ENCODE data around the gene PPARG.

- TF ChIP-seq CTCF (IDR thresholded peaks at IDR 0.05 in 2 of 3, conservative IDR thresholded peaks at IDR 0.05 in 1 of 3; ENCODE audit: borderline replicate concordance in 1 of 3, insufficient read depth in 1 of 3, low read depth in 2 of 3, low read length in 2 of 3): no peak
- no peak for TF ChIP-seq POLR2AphosphoS5 (IDR thresholded peaks at IDR 0.05; ENCODE audit: low read depth, low read length)
- no peak for TF ChIP-seq ATF3 (IDR thresholded peaks at IDR 0.05)
- no peak for TF ChIP-seq MAX (IDR thresholded peaks at IDR 0.05)
- TF ChIP-seq POLR2A (IDR thresholded peaks at IDR 0.05; ENCODE audit: borderline replicate concordance, extremely low read depth, insufficient read depth, insufficient read length): no peak
- no peak for TF ChIP-seq SP1 (IDR thresholded peaks at IDR 0.05; ENCODE audit: low read depth)
- no peak for TF ChIP-seq CEBPB (IDR thresholded peaks at IDR 0.05; ENCODE audit: low read depth)
These were observed 28.0 kb downstream of the PPARG start for GRCh38 chr3:12316729-12317351.
